SK-N-SH treated with all-trans-retinoic acid at 6 μM for 48 hours (cell line): Measurements from ENCODE around the gene GALNT17.

Experiments used
- ATAC-seq: fragments of 200-7000 bp; cut with Tn5 transposase; 3 replicates; pipeline ENCODE4 v1.9.1; 2020; ENCODE audit warnings: mild to moderate bottlenecking, moderate library complexity
- ARNTL ChIP-seq: fragments of 450-650 bp; formaldehyde crosslinking; IDR thresholded peaks from 2 replicates; pipeline ENCODE4 v1.5.0; 2020; ENCODE audit warnings: low read depth, mild to moderate bottlenecking, moderate library complexity, borderline replicate concordance
- BACH2 ChIP-seq: fragments of 250-450 bp; sonication (Bioruptor Pico); IDR thresholded peaks from 2 replicates; pipeline ENCODE4 v1.9.0; 2021; ENCODE audit warnings: mild to moderate bottlenecking, borderline replicate concordance
- CSDC2 ChIP-seq: fragments of 250-450 bp; sonication (Bioruptor Pico); IDR thresholded peaks from 2 replicates; pipeline ENCODE4 v1.5.0; 2020; ENCODE audit warnings: mild to moderate bottlenecking, moderate library complexity
- CSRNP3 ChIP-seq: fragments of 250-450 bp; sonication (Bioruptor Pico); IDR thresholded peaks from 2 replicates; pipeline ENCODE4 v1.5.1; 2021; ENCODE audit warnings: mild to moderate bottlenecking, moderate library complexity
- ESRRG ChIP-seq: fragments of 250-450 bp; sonication (Bioruptor Pico); IDR thresholded peaks from 2 replicates; pipeline ENCODE4 v1.6.1; 2021; ENCODE audit warnings: mild to moderate bottlenecking
- ISL1 ChIP-seq: fragments of 250-450 bp; sonication (Bioruptor Pico); IDR thresholded peaks from 2 replicates; pipeline ENCODE4 v2.1.2; 2022; ENCODE audit warnings: mild to moderate bottlenecking, moderate library complexity
- OSR1 ChIP-seq: fragments of 250-450 bp; sonication (Bioruptor Pico); IDR thresholded peaks from 2 replicates; pipeline ENCODE4 v1.8.0; 2022; ENCODE audit warnings: moderate library complexity, mild to moderate bottlenecking, inconsistent platforms
- PPARA ChIP-seq: fragments of 250-450 bp; sonication (Bioruptor Pico); IDR thresholded peaks from 2 replicates; pipeline ENCODE4 v1.5.0; 2020; ENCODE audit warnings: mild to moderate bottlenecking, borderline replicate concordance
- RARB ChIP-seq: fragments of 250-450 bp; sonication (Bioruptor Pico); IDR thresholded peaks from 2 replicates; pipeline ENCODE4 v1.8.0; 2021; ENCODE audit warnings: mild to moderate bottlenecking, moderate library complexity
- SNAI2 ChIP-seq: fragments of 250-450 bp; sonication (Bioruptor Pico); IDR thresholded peaks from 2 replicates; pipeline ENCODE4 v1.5.0; 2020; ENCODE audit warnings: mild to moderate bottlenecking, moderate library complexity
- TOX ChIP-seq: fragments of 250-450 bp; sonication (Bioruptor Pico); IDR thresholded peaks from 2 replicates; pipeline ENCODE4 v1.8.0; 2021; ENCODE audit warnings: mild to moderate bottlenecking, moderate library complexity, borderline replicate concordance
- ZC3H10 ChIP-seq: fragments of 250-450 bp; sonication (Bioruptor Pico); IDR thresholded peaks from 2 replicates; pipeline ENCODE4 v1.5.1; 2021; ENCODE audit warnings: mild to moderate bottlenecking, moderate library complexity
- ZFP3 ChIP-seq: fragments of 250-450 bp; sonication (Bioruptor Pico); IDR thresholded peaks from 2 replicates; pipeline ENCODE4 v1.5.0; 2020; ENCODE audit warnings: mild to moderate bottlenecking, moderate library complexity
- ZFP30 ChIP-seq: fragments of 450-650 bp; formaldehyde crosslinking; IDR thresholded peaks from 2 replicates; pipeline ENCODE4 v1.5.0; 2022; ENCODE audit warnings: mild to moderate bottlenecking, moderate library complexity
- ZNF565 ChIP-seq: fragments of 450-650 bp; formaldehyde crosslinking; conservative IDR thresholded peaks from 2 replicates; pipeline ENCODE4 v1.5.0; 2020; ENCODE audit warnings: low read depth, mild to moderate bottlenecking, moderate library complexity
- ZNF70 ChIP-seq: fragments of 450-650 bp; formaldehyde crosslinking; IDR thresholded peaks from 2 replicates; pipeline ENCODE4 v1.5.0; 2020; ENCODE audit warnings: mild to moderate bottlenecking, moderate library complexity
- ZNF8 ChIP-seq: fragments of 450-650 bp; formaldehyde crosslinking; IDR thresholded peaks from 2 replicates; pipeline ENCODE4 v1.5.0; 2020; ENCODE audit warnings: mild to moderate bottlenecking, moderate library complexity
- TF ChIP-seq, protein P1 (sequence below): fragments of 250-450 bp; sonication (Bioruptor Pico); IDR thresholded peaks from 2 replicates; pipeline ENCODE4 v1.5.0; 2020; ENCODE audit warnings: mild to moderate bottlenecking, moderate library complexity
- TF ChIP-seq, protein P2 (sequence below): fragments of 250-450 bp; sonication (Bioruptor Pico); IDR thresholded peaks from 2 replicates; pipeline ENCODE4 v1.5.1; 2020; ENCODE audit warnings: low read depth, mild to moderate bottlenecking, moderate library complexity
- TF ChIP-seq, protein P3 (sequence below): fragments of 250-450 bp; sonication (Bioruptor Pico); IDR thresholded peaks from 2 replicates; pipeline ENCODE4 v1.8.0; 2020; ENCODE audit warnings: mild to moderate bottlenecking, moderate library complexity, borderline replicate concordance

Gene GALNT17

DNA sequence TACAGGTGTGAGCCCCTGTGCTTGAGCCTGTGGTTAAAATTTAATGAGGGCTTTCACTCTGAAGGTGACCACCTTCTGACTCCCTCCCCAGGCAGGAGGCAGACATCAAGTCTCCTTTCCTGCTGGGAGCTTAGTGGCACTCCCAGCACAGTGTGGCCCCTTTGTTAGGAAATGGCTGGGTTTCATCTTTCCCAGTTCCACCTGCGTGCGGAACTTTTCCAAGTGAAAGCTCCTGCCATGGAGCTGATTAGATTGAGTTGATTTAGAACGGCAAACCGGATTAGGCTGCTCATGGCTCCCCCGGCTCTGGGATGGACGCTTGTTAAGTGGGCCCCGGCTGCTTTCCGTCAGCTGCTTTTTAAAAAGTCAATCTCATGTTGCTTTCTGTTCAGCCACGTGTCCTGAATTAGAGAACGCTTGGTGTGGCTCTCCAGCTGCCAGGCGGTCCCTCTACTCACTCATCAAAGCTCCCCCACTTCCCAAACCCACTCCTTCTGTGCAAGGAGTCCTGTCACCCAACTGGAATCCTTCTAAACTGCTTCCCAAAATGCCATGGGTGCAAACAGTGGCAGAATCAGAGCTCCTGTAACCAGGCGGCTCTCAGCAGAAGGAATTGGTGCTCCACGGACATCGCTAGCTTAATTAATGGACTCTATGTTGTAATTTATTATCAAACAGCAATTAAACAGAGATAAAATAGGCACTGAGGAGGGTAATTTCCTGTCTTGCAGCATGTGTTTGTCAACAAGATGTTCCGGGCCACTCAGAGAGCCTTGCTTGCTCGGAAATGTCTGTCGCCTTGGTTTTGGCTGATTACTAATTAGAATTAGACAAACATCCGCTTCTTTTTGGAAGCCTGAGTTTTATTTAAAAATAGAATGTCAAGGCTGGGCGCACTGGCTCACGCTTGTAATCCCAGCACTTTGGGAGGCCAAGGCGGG lies 551.2 kb downstream of the GALNT17 start:
- TF ChIP-seq ZNF8 (CRISPR knock-in tag), result no peak
- no peak for TF ChIP-seq CSDC2 (CRISPR knock-in tag)
- TF ChIP-seq, protein P1, sequence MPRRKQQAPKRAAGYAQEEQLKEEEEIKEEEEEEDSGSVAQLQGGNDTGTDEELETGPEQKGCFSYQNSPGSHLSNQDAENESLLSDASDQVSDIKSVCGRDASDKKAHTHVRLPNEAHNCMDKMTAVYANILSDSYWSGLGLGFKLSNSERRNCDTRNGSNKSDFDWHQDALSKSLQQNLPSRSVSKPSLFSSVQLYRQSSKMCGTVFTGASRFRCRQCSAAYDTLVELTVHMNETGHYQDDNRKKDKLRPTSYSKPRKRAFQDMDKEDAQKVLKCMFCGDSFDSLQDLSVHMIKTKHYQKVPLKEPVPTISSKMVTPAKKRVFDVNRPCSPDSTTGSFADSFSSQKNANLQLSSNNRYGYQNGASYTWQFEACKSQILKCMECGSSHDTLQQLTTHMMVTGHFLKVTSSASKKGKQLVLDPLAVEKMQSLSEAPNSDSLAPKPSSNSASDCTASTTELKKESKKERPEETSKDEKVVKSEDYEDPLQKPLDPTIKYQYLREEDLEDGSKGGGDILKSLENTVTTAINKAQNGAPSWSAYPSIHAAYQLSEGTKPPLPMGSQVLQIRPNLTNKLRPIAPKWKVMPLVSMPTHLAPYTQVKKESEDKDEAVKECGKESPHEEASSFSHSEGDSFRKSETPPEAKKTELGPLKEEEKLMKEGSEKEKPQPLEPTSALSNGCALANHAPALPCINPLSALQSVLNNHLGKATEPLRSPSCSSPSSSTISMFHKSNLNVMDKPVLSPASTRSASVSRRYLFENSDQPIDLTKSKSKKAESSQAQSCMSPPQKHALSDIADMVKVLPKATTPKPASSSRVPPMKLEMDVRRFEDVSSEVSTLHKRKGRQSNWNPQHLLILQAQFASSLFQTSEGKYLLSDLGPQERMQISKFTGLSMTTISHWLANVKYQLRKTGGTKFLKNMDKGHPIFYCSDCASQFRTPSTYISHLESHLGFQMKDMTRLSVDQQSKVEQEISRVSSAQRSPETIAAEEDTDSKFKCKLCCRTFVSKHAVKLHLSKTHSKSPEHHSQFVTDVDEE (CRISPR knock-in tag), result no peak
- TF ChIP-seq, protein P2, sequence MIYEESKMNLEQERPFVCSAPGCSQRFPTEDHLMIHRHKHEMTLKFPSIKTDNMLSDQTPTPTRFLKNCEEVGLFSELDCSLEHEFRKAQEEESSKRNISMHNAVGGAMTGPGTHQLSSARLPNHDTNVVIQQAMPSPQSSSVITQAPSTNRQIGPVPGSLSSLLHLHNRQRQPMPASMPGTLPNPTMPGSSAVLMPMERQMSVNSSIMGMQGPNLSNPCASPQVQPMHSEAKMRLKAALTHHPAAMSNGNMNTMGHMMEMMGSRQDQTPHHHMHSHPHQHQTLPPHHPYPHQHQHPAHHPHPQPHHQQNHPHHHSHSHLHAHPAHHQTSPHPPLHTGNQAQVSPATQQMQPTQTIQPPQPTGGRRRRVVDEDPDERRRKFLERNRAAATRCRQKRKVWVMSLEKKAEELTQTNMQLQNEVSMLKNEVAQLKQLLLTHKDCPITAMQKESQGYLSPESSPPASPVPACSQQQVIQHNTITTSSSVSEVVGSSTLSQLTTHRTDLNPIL, result no peak
- no peak for TF ChIP-seq ZFP3
- no peak for TF ChIP-seq ZC3H10 (CRISPR knock-in tag)
- no peak for TF ChIP-seq RARB (CRISPR knock-in tag)
- TF ChIP-seq CSRNP3 (CRISPR knock-in tag), result no peak
- TF ChIP-seq SNAI2, result no peak
- no peak for TF ChIP-seq ESRRG (CRISPR knock-in tag)
- TF ChIP-seq, protein P3, sequence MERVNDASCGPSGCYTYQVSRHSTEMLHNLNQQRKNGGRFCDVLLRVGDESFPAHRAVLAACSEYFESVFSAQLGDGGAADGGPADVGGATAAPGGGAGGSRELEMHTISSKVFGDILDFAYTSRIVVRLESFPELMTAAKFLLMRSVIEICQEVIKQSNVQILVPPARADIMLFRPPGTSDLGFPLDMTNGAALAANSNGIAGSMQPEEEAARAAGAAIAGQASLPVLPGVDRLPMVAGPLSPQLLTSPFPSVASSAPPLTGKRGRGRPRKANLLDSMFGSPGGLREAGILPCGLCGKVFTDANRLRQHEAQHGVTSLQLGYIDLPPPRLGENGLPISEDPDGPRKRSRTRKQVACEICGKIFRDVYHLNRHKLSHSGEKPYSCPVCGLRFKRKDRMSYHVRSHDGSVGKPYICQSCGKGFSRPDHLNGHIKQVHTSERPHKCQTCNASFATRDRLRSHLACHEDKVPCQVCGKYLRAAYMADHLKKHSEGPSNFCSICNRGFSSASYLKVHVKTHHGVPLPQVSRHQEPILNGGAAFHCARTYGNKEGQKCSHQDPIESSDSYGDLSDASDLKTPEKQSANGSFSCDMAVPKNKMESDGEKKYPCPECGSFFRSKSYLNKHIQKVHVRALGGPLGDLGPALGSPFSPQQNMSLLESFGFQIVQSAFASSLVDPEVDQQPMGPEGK (CRISPR knock-in tag), result no peak
- TF ChIP-seq ZNF565, result no peak
- no peak for TF ChIP-seq OSR1 (CRISPR knock-in tag)
- no peak for ATAC-seq

DNA sequence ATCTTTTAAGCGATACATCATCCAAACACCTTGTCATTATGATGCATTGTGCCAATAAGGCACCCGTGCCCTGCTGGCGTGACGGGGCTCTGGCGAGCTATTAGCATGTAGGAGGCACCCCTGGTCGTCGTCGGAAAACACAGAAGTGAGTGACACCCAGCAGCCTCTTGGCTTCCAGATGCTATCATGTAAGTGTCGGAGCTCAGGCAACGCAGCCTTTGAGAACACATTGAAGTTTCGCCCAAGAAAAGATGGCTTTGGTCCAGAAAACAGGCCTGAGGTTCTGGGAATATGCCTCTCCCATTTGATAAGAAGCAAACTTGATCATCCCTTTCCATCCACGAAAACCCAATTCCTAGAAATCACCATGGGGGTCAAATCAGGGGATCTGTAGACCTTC lies 555.3 kb downstream of the GALNT17 start:
- TF ChIP-seq SNAI2 (no peak), ISL1 (CRISPR knock-in tag) (no peak), ARNTL (CRISPR knock-in tag) (no peak), ZFP30 (CRISPR knock-in tag) (no peak), RARB (CRISPR knock-in tag) (no peak), ZNF70 (CRISPR knock-in tag) (no peak), TOX (CRISPR knock-in tag) (no peak), OSR1 (CRISPR knock-in tag) (no peak)

GRCh38 chr7:71687831-71688599 lies 556.1 kb downstream of the GALNT17 start:
- no peak for ATAC-seq
- TF ChIP-seq PPARA (CRISPR knock-in tag) (no peak), ZNF70 (CRISPR knock-in tag) (no peak), OSR1 (CRISPR knock-in tag) (no peak), CSDC2 (CRISPR knock-in tag) (no peak)

More for the DNA sequence above, 555.3 kb downstream of the GALNT17 start:
- no peak for ATAC-seq

DNA sequence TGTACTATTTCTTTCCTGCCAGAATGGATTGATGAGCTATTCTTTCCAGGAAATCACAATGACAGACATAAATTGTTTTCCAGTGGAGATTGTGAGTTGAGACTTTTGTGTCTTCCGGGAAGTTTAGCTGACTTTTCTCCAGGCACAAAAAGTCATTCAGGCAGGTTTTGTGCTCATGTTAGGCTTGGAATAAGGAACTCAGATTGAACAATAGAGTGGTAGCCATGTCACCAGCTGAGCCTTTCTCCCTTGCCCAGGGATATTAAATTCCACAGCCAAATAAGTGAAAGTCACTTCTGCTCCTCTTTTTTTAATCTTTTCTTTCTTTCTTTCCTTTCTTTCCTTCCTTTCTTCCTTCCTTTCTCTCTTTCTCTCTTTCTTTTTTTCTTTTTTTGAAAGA lies 559.6 kb downstream of the GALNT17 start:
- no peak for ATAC-seq
- TF ChIP-seq ZNF8 (CRISPR knock-in tag) (no peak), ZNF565 (no peak), ISL1 (CRISPR knock-in tag) (no peak), BACH2 (no peak), ZFP3 (no peak), ZNF70 (CRISPR knock-in tag) (no peak)
- TF ChIP-seq, protein P2, result no peak
